Epithelial cell of alveolus of lung (primary cell): Measurements from ENCODE around the gene NPFFR2. TPM values are rescaled to one million over a fixed set of nuclear protein-coding genes. Genes with fewer than 3 reads are reported as not detected.

ENCODE experiments used
- total RNA-seq: library from RNA; depleted of rRNA; stranded (reverse); fragments of >200 nt; gene quantifications from 2 replicates; pipeline ENCODE4 v1.2.1, GENCODE V29; 2015

The NPFFR2 gene
- total RNA-seq: not detected in 2 replicates

DNA sequence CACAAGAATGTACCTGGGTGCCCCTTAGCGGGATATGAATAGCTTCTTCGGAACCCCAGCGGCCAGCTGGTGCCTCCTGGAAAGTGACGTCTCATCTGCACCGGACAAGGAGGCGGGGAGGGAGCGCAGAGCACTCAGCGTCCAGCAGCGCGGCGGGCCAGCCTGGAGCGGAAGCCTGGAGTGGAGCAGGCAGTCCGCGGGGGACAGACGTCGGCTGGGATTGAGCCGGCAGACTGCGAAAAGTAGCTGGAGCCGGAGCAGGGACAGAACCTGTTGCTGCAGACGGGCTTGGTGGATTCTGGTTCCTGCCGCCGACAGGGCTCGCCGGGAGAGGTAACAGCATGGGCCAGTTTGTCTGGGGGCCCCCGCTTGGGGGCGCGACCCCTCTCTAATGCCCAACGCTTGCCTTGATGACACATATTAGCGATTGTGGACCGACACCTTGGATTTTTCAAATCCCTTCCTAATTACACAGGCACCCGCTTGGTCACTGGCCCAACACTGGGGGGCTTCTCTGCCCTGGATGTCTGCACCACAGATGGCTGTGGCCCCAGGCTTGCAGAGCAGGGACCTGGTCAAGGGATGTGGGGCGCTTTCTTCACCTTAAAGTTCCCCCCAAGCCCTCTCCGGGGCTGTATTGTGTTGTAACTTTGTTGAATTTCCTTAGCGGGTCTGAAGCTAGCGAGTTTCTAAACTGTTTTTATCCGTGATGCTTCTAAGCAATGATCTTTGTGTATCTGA, at the start of gene NPFFR2:
TSS of gene NPFFR2 (plus strand) at position 133 of the 741 bp plus-strand sequence. CDS start 96,592 bp downstream, outside the sequence.

Other genes starting within 250 kb of the NPFFR2 start
- gene GC, start 247.9 kb upstream of the NPFFR2 start, total RNA-seq: not detected in 2 replicates